Measurements from ENCODE around the gene IMPG1.
"Not testable (repeated sequence)": the region's sequence is repeated elsewhere in the genome, so short reads cannot be mapped to it uniquely, and the experiment has no call there.

IMPG1 gene

GRCh38 chr6:75946146-75946831 lies 126.2 kb downstream of the IMPG1 start:
- no peak for DNase-seq

- DNase-seq, result no peak
Measured at GRCh38 chr6:75943381-75943780, 129.1 kb downstream of the IMPG1 start.

DNA sequence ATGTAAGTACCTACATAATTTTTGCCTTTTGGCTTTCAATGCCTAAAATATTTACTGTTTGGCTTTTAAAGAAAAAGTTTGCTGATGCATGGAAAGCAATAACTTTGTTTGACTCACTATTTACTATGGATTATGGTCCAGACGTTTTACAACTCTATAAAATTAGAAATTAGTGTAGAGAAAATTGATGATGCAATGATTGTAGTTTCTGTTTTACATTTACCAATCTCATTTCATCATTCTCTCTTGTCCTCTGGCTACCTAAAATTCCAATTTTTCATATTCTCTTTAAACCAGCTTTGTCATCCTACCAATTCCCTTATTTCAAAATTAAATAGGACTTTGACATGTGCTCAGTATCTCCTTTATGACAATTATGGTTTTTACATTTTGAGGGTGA lies 131.0 kb downstream of the IMPG1 start:
- DNase-seq, result no peak

GRCh38 chr6:75940564-75940963 lies 131.9 kb downstream of the IMPG1 start:
- DNase-seq, result no peak

DNA sequence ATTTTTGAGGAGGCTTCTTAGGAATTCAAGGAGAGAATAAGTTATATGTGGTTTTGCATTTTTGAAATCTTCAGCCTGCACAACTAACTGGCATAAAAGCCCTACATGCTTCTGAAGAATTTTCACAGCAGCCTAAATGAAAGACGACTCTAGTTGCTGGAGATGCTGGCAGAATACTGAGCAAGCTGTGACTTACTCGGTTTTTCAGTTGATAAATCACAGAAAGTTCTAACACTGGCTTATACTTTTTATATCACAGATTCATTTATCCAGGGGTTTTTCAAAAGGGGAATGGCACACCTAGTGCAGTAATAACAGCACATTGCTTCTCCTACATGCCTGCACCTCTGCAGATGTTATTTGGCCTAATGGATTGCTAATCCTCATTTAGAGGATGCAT lies 134.6 kb downstream of the IMPG1 start:
- DNase-seq, result no peak

DNA sequence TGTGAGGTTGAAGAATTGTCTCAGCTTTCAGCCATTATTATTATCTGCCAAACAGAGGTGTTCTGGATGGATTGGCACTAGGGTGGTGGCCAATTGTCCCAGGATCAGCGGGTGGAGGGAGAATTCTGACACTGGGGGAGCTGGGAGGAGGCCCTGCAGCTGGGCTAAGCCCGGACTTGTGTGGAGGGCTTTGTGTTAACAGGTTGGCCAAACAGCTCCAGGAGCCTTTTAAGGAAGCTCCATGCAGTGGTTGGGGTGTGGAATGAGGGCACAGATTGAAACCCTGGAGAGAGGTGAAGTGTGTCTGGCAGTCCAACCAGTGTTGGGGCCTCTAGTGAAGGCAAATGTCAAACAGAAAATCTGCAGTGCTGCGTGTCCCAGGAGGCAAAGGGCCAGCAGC lies 135.8 kb downstream of the IMPG1 start:
- DNase-seq, result no peak

DNA sequence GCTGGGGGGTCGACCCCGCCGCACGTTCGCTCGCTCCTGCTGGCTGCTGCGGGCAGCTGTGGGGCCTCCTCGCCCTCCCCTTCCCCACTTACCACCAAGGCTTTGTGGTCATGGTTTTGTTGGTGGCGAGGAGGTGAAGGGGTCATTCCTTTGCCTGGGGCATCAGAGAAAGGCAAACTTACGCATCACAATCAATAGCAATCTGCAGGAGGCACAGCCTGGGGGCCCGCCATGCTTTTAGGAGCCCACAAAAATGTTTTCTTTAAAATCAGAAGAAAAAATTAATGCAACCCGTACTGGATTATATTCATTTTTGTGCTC lies 137.0 kb downstream of the IMPG1 start:
- no peak for DNase-seq

DNA sequence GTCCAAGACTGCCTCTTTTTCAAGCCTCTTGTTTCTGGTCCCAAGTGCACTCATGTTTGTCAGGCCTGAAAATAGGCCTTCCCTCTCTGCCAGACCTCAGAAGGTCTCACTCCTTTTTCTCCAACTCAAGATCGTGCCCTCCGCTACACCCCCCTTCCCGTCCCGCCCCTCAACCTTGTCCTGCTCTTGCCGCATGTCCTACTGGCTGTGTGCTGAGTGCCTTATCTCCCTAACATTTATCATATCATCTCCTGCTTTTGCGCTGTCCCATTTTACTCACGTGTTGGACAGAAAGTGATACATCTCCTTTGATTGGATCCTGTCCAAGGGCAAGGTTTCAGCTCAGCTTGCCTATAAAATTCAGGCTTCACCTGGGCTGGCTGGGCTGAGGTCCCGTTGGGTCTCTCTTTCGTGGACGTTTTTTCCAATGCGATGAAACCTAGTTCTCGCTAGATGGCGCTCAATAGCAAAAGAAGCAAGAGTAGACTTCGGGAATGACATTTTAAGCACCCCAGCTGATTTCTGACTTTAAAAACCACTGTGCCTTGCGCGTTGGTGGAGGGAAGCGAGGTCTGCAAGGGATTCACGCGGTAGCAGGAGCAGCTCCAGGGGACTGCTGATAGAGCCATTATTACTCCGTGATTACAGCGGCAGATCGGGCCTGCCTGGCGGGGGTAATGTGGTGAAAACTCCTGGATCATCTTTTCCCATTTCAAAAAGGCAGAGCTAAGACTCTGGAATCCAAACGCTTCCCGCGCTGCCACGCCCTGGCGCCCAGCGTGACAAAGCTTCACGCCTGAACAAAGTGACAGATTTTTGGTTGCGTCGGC lies 137.6 kb downstream of the IMPG1 start:
- DNase-seq, result peak; percentile 59

DNA sequence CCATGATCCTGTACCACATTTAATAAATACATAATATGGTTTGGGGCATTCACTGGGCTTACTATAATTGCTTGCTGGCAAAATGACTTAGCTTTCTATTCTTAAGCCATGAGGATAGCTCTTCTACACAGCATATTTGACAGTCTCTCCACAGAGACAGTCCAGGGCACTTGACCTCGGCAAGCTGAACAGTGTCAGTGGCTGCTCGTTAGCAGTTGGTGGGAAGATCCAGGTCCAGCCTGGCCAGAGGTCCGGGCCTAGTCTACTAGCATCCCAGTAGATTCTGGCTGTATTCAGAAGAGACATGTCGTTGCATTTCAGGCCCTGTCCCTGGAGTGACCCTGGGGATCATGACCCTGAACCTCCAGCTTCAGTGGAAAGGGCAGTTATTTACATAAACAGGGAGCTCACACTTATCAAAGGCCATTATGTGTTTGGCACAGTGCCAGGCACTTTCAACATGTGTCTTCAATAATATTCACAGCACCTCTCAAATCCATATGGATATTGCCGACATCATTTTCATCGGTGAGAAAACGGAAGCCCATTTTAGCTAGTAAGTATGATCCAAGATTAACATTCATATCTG lies 139.0 kb downstream of the IMPG1 start:
- no peak for DNase-seq

DNA sequence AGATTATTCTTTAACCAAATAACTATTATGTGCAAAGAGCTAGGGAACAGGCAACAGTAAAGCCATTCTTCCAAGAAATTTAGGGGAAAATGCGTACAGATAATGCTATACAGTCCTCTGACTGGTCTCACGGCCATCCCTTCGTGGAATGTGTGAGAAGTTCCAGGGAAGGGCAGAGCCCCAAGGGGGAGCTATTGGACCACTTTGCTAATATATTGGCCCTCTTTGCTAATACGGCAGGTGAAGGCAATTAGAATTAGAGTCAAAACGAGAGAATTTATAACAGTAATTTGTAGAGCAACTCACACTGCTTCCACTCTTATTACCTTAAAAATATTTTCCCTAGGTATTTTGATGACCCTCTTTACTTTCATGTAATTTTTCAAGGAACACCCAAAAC lies 140.4 kb downstream of the IMPG1 start:
- DNase-seq, result no peak

GRCh38 chr6:75931011-75931680 lies 141.3 kb downstream of the IMPG1 start:
- no peak for DNase-seq

GRCh38 chr6:75926293-75927168 lies 145.9 kb downstream of the IMPG1 start:
- DNase-seq, result no peak

DNA sequence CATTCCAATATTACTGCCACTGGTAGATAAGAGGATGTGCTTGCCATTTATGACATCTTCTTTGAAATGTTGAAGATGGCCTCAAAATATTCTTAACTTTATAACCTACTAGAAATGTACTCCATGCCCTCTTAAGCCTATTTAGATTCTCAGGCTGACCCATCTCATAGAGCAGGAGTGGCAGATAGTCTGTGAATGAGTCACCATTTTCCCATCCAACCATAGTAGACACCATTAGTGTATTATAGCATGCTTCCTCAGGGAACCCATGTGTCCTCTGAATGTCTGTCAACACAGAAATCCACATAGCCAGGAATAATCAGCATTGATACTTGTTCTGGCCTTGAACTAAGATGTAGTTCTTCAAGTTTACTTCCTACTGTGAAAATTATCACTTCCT lies 150.2 kb downstream of the IMPG1 start:
- DNase-seq, result no peak

GRCh38 chr6:75913040-75913439 lies 159.4 kb downstream of the IMPG1 start:
- DNase-seq, result no peak

GRCh38 chr6:75907444-75907843 lies 165.0 kb downstream of the IMPG1 start:
- DNase-seq, result no peak

- no peak for DNase-seq
Measured at GRCh38 chr6:75906871-75907270, 165.6 kb downstream of the IMPG1 start.

DNA sequence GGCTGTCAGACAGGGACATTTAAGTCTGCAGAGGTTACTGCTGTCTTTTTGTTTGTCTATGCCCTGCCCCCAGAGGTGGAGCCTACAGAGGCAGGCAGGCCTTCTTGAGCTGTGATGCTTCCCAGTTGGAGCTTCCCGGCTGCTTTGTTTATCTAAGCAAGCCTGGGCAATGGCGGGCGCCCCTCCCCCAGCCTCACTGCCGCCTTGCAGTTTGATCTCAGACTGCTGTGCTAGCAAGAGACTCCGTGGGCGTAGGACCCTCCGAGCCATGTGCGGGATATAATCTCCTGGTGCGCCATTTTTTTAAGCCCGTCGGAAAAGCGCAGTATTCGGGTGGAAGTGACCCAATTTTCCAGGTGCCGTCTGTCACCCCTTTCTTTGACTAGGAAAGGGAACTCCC lies 167.3 kb downstream of the IMPG1 start:
- DNase-seq, result not testable (repeated sequence)

GRCh38 chr6:75900216-75900615 lies 172.2 kb downstream of the IMPG1 start:
- DNase-seq, result not testable (repeated sequence)

DNA sequence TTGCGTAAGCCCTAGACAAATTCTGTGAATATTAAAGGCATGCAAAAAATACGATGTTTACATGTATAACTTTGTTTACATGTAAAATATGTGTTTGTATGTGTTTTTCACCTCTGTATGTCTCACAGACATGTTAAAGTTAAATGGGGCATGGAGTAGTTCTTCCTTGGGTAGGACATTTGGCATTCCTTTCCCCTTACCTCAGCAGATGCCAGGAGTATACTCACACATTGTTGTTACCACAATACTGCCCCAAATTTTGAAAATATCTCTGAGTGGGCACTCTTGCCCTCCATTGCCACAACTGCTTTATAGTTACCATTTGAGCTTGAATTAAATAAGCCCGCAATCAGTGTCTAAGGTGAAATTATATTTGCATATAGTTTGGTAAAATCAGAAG lies 175.9 kb downstream of the IMPG1 start:
- no peak for DNase-seq

- no peak for DNase-seq
Measured at GRCh38 chr6:75893776-75894152, 178.7 kb downstream of the IMPG1 start.

DNA sequence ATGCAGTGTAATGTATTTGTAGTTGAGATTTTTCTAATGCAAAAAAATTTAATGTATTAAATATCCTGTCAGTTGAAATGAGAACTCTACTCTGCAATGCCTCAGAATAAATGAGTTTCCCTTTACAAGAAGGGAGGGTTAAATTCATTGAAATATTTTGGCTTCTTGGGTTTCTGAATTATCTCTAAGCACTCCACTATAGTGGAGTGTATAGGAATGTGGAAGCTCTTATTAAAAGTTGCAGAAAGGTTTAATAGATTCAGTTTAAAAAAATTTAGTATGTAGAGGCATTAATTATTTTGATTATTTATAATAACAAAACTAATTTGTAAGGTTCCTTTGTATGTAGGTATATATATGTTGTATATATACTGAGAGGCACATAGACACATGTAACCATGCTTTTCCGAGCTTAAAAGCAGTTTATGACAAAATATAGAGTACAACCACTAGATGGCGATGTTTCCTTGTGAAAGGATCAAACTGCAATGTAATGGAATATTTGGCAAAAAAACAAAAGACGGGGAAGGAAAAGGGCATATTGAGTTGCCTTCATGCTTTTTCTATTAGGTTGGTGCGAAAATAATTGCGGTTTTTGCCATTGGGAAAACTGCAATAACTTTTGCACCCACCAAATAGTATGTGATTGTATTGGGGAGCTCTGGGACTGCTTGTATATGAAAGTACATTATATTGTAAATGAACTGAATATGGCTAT lies 179.2 kb downstream of the IMPG1 start:
- DNase-seq, result no peak

- no peak for DNase-seq
Measured at GRCh38 chr6:75892384-75892783, 180.1 kb downstream of the IMPG1 start.
